Measurements from ENCODE around the gene GMPPB.
"Not testable (repeated sequence)": the region's sequence is repeated elsewhere in the genome, so short reads cannot be mapped to it uniquely, and the experiment has no call there.

Gene GMPPB

DNA sequence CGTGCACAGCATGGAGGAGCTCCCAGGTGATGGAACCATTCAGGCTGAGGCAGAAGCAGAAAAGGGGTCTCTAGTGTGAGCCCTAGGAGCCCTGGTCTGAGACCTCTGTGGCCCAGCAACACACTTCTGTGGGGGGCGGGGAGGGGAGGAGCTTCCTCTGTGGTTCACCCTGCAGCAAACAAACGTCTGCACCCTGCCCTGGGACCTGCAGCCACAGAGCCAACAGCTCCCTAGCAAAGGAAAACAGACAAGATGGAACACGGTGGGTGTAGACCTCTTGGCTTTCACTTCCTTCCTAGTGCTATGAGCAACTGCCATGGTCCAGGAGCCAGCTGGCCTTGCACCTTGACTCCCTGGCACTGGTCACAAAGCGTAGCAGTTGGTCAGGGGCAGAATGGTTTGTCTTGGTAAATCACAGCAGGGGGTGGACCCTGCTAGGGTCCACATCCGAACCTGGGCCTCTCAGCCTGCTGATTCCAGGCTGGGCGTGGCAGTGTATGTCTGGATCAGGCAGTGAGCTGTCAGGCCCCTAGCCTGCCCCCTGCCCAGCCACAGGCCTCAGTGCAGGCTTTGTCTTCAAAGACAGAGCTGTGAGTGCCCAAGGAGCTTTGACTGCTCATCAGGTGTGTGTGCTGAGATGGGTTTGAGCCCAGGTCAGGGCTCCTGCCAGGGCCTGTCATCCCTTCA, 11.0 kb downstream of the GMPPB start:
- no peak for DNase-seq

- DNase-seq, result no peak
Measured at GRCh38 chr3:49712166-49712565, 11.6 kb downstream of the GMPPB start.

GRCh38 chr3:49711489-49711888, 12.3 kb downstream of the GMPPB start:
- no peak for DNase-seq

GRCh38 chr3:49709852-49710251, 13.9 kb downstream of the GMPPB start:
- no peak for DNase-seq

- DNase-seq, result no peak
Measured at GRCh38 chr3:49707113-49707480, 16.7 kb downstream of the GMPPB start.

DNA sequence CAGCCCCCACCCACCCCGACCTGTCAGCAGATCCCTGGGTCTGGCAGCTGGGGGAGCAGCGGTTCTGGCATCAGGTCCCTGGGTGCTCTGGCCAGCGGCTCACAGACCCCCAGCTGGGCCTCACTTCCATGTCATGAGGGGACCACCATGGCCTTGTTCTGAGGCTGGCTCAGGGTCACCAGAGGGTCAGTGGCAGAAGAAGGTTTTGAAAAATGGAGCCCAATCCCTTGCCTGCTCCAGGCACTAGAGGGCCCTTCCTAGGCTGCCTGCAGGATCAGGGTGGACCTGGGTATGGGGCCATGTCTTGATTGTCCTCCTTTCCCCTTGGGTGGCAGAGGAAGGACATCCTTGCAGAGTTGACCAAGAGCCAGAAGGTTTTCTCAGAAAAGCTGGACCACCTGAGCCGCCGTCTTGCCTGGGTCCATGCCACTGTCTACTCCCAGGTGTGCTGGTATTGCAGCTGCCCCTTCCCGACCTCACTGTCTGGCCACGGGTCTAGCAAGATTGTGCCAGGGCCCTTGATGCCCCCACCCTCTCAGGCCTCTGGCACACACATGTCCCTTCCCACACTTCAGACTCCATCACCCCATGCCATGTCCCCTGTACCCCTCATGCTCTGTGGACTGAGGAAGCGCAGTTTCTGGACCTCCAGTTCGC, 17.2 kb downstream of the GMPPB start:
- DNase-seq, result no peak

- DNase-seq, result no peak
Measured at GRCh38 chr3:49705390-49705960, 18.3 kb downstream of the GMPPB start.

GRCh38 chr3:49704629-49705028, 19.1 kb downstream of the GMPPB start:
- no peak for DNase-seq

DNA sequence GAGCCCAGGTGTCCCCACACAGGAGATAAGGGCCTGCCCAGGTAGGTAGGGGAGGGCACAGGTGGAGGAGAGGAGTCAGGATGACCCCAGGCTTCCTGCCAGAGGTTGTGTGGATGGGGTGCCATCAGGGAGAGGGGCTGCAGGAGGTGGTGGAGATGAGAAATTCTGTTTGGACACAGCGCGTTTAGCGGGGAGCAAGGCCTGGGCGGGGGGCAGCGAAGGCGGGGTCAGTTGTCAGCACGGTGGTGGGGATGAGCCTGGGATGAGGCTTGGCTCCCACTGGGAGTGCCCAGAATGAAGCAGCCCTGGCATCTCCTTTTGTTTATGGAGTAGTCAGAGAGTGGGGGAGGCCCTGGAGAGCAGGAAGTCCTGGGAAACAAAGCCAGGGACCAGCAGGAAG, 19.8 kb downstream of the GMPPB start:
- no peak for DNase-seq

- peak; percentile 87 for DNase-seq
Measured at GRCh38 chr3:49703443-49703927, 20.3 kb downstream of the GMPPB start.

DNA sequence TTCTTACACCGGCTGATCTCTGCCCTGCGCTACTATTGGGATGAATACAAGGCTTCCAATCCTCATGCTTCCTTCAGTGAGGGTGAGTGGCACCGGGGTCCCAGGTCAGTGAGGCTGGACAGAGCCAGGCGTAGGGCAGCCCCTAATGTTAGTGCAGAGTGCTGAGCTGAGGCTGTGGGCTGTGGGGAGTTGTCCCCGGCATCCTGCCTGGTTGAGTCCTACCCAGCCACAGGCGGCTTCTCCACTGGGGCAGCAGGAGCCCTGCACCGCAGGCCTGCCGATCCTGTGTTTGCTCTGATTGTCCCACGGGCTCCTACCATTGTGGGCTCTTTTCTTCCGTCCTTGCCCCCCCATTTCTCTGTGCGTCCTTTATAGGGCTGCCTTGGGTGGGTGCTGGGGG, 21.1 kb downstream of the GMPPB start:
- DNase-seq, result no peak

DNA sequence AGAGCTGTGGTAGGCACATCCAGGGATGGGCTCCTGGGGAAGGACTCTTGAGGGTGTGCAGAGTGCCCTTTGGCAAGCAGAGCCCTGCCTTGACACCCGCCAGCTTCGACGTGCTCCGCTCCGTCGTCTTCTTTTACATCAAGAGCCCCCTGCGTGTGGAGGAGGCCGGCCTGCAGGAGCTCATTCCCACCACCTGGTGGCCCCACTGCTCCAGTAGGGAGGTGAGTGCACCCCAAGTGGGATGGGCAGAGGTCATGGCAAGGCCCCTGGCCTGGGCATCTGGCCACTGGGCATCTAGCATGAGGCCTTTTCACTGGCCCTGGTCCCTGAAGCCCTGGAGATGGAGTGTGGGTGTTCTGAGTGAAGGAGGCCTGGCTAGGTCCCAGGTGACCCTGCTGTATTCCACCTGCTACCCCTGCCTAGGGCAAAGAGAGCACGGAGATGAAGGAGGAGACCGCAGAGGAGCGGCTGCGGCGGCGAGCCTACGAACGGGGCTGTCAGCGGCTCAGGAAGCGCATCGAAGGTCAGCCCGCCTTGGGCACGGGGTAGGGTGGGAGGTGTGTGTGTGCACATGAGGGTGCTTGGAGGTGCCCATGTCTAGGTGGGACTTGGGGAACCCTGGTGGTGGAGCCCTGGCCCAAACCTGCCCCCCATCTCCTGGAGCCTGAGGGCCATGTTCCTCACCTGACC, 22.2 kb downstream of the GMPPB start:
- DNase-seq, result no peak

DNA sequence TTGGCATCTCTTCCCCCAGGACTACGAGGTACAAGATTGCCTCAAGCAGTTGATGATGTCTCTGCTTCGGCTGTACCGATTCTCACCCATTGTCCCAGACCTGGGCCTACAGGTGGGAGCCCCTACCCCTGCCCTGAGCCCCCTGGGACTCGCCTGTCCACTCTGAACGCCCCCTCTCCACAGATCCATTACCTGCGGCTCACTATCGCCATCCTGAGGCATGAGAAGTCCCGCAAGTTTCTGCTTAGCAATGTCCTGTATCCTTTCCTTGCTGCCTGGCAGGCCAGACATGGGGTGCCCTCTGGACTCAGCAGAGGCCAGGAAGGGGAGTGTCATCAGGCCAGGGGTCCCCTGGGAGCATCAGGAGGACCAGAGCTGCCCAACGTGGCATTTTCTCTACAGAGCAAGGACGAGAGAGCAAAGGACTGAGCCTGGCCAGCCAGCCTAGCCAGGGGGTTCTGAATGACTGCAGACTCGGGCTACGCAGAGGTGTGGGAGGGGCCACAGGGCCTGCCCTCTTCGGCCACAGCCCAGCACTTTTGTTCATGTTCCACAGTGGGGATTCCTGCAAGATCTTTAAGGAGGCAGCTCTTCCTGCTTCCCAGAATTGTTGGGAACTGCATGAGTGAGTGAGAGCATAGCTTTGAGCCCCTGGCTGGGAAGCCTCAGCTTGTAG, 23.2 kb downstream of the GMPPB start:
- DNase-seq, result no peak

- DNase-seq, result no peak
Measured at GRCh38 chr3:49700014-49700413, 23.7 kb downstream of the GMPPB start.

GRCh38 chr3:49699281-49699979, 24.3 kb downstream of the GMPPB start:
- no peak for DNase-seq

DNA sequence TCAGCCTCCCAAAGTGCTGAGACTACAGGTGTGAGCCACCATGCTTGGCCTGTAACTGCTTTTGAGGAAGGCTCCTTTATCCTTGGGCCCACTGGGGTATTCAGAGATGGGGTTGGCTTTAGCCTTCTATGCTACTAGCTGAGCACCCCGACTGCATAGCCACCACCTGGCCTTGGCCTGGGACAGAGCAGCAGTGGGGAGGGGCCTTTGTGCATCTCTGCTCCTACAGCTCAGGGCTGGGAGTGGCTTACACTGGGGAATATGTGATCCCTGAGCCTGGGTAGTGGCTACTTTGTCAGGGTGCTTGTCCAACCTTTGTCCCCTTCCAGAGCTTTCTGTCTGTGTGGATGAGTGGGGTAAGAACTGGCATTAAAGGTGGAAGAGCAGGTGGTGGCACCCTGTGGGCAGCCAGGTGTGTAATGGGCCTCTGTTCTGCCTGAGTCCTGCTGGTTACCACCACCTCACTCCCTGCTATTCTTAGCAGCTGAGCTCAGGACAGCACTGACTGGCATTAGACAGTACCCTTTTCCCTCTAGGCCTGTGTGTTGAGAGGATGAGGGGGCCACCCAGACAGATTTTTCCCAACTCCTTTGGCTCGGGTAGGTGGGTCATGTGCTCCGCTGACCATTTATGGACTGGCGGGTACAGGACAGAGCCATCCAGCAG, 28.3 kb downstream of the GMPPB start:
- DNase-seq, result not testable (repeated sequence)

GRCh38 chr3:49694409-49695070, 29.2 kb downstream of the GMPPB start:
- DNase-seq, result not testable (repeated sequence)

DNA sequence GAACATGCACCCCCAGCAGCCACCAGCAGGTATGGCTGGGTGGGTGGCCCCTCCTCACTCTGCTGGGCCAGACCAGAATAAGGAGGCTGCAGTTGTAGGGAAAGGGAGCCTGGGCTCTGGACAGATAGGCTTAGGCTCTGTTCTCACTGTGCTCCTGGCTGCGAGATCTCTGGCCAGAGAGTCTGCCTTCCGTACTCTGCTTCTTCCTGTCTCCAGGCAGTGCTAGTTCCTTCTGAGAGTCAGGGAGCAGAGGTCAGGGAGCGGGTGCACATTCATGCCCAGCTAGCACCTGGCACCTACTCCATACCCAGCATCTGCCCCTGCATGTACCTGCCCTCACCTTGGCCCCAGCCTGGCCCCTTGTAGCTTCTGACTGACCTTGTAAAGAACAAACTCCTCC, 32.3 kb downstream of the GMPPB start:
- not testable (repeated sequence) for DNase-seq

- DNase-seq, result not testable (repeated sequence)
Measured at GRCh38 chr3:49690856-49691255, 32.9 kb downstream of the GMPPB start.

DNA sequence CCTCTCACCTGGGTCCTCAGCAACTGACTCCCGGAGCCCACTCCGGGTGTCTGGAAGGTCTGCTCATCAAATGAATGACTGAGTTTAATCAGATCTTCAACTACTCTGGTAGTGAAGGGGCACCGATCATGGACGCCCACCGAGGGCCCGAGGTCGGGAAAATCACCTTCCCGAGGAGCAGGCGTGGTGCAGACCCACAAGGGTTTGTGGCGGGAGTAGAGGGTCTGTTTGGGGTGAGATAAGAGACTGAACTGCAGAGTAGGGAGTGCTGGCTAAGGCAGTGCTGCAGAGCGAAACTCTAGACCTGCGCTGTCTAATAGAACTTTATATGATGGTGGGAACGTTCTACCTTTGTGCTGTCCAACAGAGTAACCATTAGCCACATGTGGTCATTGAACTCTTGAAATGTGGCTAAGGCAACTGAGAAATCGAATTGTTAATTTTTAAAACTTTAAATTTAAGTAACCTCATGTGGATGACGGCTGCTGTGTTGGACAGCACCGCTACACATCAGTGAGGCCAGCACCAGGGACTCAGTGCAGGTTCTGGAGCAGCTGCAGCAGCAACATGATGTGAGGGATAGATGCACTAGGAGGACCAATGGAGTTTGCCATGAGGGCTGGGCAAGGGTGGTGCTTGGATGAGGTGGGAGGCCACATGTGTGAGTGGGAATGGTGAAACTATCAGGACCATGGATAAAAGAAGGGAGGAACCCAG, 33.7 kb downstream of the GMPPB start:
- DNase-seq, result not testable (repeated sequence)

Data from activated effector memory CD4-positive, alpha-beta T cell treated with anti-CD3 and anti-CD28 coated beads, Interleukin-2, amount 50 U/mL, for 16 hours (primary cell).